Mesendoderm (in vitro differentiated cells): ENCODE data around the gene HOMER2.

ENCODE experiments used
- DNase-seq: peaks from one replicate; pipeline ENCODE4 v3.0.0; 2013
- H2AK5ac ChIP-seq: 2 replicates; pipeline ENCODE4 v1.6.1; 2013; ENCODE audit warnings: low read length, inconsistent platforms
- H2BK120ac ChIP-seq: 2 replicates; pipeline ENCODE4 v1.6.1; 2013; ENCODE audit warnings: low read depth, mild to moderate bottlenecking, low read length, moderate library complexity, mixed read lengths
- H2BK15ac ChIP-seq: replicated peaks from 2 replicates; pipeline ENCODE4 v1.6.1; 2013; ENCODE audit warnings: low read depth, mild to moderate bottlenecking, moderate library complexity
- H2BK5ac ChIP-seq: 2 replicates; pipeline ENCODE4 v1.6.1; 2013; ENCODE audit warnings: low read length, inconsistent platforms
- H3K18ac ChIP-seq: 2 replicates; pipeline ENCODE4 v1.6.1; 2013; ENCODE audit warnings: mild to moderate bottlenecking, low read length, mixed read lengths
- H3K23ac ChIP-seq: one replicate; pipeline ENCODE4 v1.6.1; 2013; ENCODE audit warnings: low read length
- H3K27ac ChIP-seq: 2 replicates; pipeline ENCODE4 v1.5.1; 2013; ENCODE audit warnings: low read depth, mild to moderate bottlenecking, inconsistent platforms, low read length, moderate library complexity
- H3K27me3 ChIP-seq: 2 replicates; pipeline ENCODE4 v1.6.1; 2013; ENCODE audit warnings: low read length, control low read depth, mild to moderate bottlenecking, inconsistent platforms; ENCODE audit not compliant: insufficient read depth, poor library complexity
- H3K36me3 ChIP-seq: 2 replicates; pipeline ENCODE4 v1.6.1; 2013; ENCODE audit warnings: low read length, inconsistent platforms; ENCODE audit not compliant: control insufficient read depth, insufficient read depth
- H3K4ac ChIP-seq: one replicate; pipeline ENCODE4 v1.6.1; 2013; ENCODE audit warnings: low read depth, mild to moderate bottlenecking, low read length, moderate library complexity
- H3K4me1 ChIP-seq: 2 replicates; pipeline ENCODE4 v1.6.1; 2013; ENCODE audit warnings: low read depth, low read length, inconsistent platforms; ENCODE audit not compliant: control insufficient read depth
- H3K4me2 ChIP-seq: 2 replicates; pipeline ENCODE4 v1.6.1; 2013; ENCODE audit warnings: low read length
- H3K4me3 ChIP-seq: 2 replicates; pipeline ENCODE4 v1.5.1; 2013; ENCODE audit warnings: mild to moderate bottlenecking, low read length
- H3K56ac ChIP-seq: one replicate; pipeline ENCODE4 v1.6.1; 2013; ENCODE audit warnings: low read length
- H3K79me1 ChIP-seq: 2 replicates; pipeline ENCODE4 v1.6.1; 2013; ENCODE audit warnings: low read length, inconsistent platforms
- H3K79me2 ChIP-seq: 2 replicates; pipeline ENCODE4 v1.6.1; 2013; ENCODE audit warnings: mild to moderate bottlenecking, low read length; ENCODE audit not compliant: control insufficient read depth, insufficient read depth
- H3K9ac ChIP-seq: 2 replicates; pipeline ENCODE4 v1.6.1; 2013; ENCODE audit warnings: low read length, inconsistent platforms
- H4K5ac ChIP-seq: one replicate; pipeline ENCODE4 v1.6.1; 2013; ENCODE audit warnings: low read length
- H4K8ac ChIP-seq: one replicate; pipeline ENCODE4 v1.6.1; 2013; ENCODE audit warnings: low read depth, mild to moderate bottlenecking, control low read depth, low read length, moderate library complexity
- WGBS: extraction: QIAGEN DNeasy Blood & Tissue Kit; methylation state at CpG from one replicate; pipeline ENCODE4 v1.1.7; 2013; ENCODE audit warnings: low lambda C conversion rate, missing lambda C conversion rate; ENCODE audit not compliant: insufficient coverage; ENCODE audit errors: extremely low coverage; 5-methylcytosine and 5-hydroxymethylcytosine counted together

The HOMER2 gene

DNA sequence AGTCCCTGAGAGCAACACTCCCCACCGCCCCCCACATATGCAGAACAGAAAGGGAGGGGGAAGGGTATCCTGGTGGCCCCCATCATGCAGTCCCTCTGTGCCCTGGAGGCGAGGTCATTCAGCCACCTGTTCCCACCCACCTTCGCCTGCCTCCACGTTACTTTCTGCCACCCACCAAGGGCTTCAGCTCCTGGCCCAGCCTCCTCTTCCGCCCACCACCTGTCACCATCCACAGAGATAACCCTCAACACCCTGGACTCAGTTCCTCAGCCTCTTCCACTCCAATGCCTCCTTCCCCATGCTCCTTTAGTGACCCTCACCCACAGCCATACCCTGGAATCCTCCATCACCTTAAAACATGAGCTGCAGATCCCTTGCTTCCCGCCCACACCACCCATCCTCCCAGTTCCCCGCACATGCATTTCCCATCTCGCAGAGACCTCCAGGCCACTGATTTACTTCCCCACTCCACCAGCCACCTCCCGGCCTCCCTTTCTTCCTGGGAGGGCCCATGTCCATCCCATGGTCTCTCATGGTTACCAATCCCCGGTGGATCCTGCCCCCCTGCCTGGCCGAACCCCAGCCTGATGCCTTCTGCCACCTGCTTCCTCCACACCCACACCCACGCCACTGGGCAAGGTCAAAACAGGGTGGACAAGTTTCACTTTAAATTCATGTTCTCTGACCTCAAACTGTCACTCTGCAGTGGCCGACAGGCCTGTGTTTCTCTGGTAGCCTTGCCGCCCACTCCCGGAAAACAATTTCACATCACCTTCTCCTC, 18.2 kb downstream of the HOMER2 start:
- no peak overlapping the region for H3K9ac ChIP-seq
- no peak overlapping the region for H3K23ac ChIP-seq
- H3K4ac ChIP-seq, result no peak overlapping the region
- H4K8ac ChIP-seq, result no peak overlapping the region
- H3K27me3 ChIP-seq, result no peaks in the 10 kb centered on the region
- no peaks in the 10 kb centered on the region for H3K36me3 ChIP-seq
- H2BK120ac ChIP-seq, result no peak overlapping the region
- no peak overlapping the region for H3K18ac ChIP-seq
- no peak overlapping the region for H3K4me3 ChIP-seq
- H3K27ac ChIP-seq, result no peak overlapping the region
- H3K56ac ChIP-seq, result no peak overlapping the region
- no peak overlapping the region for H2BK5ac ChIP-seq
- H4K5ac ChIP-seq, result no peak overlapping the region
- no peaks in the 10 kb centered on the region for H3K79me2 ChIP-seq
- H2BK15ac ChIP-seq, result no peak overlapping the region
- no CpG with 5 or more reads among the region's 15 CpGs for WGBS
- no peak overlapping the region for H2AK5ac ChIP-seq
- H3K79me1 ChIP-seq, result no peaks in the 10 kb centered on the region
- no peak for DNase-seq
- H3K4me2 ChIP-seq, result no peak overlapping the region
- H3K4me1 ChIP-seq, result no peaks in the 10 kb centered on the region

- Histone ChIP-seq H3K23ac (no peak overlapping the region), H3K36me3 (no peaks in the 10 kb centered on the region), H4K5ac (no peak overlapping the region), H3K4ac (no peak overlapping the region), H3K79me2 (no peaks in the 10 kb centered on the region), H3K9ac (no peak overlapping the region), H3K27me3 (no peaks in the 10 kb centered on the region), H4K8ac (no peak overlapping the region), H3K4me2 (no peak overlapping the region), H2BK5ac (no peak overlapping the region), H3K18ac (no peak overlapping the region), H3K4me1 (no peaks in the 10 kb centered on the region), H3K4me3 (no peak overlapping the region), H2AK5ac (no peak overlapping the region), H2BK120ac (no peak overlapping the region), H3K56ac (no peak overlapping the region), H2BK15ac (no peak overlapping the region), H3K79me1 (no peaks in the 10 kb centered on the region), H3K27ac (no peak overlapping the region)
- no peak for DNase-seq
- no CpG with 5 or more reads among the region's 6 CpGs for WGBS
Observed at GRCh38 chr15:82933576-82933975, 18.9 kb downstream of the HOMER2 start.

DNA sequence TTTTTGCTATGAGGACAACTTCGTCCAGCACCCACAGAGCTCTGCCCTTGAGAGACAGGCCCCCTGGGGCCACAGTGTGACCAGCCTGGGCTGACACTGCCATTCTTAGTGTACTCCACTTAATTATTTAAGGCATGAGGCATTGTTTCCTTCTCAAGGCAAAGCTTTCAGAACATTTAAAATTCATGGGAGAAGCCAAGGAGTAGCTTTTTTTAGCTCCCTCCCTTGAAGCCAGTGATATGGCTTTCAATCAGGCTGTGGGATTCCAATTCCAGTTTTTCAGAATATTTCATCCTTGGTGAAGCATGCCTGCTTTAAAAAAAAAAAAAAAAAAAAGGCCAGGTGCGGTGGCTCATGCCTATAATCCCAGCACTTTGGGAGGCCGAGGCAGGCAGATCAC, 21.3 kb downstream of the HOMER2 start:
- no peaks in the 10 kb centered on the region for H3K4me1 ChIP-seq
- no peak overlapping the region for H3K4ac ChIP-seq
- no peak overlapping the region for H3K27ac ChIP-seq
- DNase-seq, result no peak
- H3K36me3 ChIP-seq, result no peaks in the 10 kb centered on the region
- no peak overlapping the region for H2AK5ac ChIP-seq
- no peak overlapping the region for H3K4me3 ChIP-seq
- H3K18ac ChIP-seq, result no peak overlapping the region
- H4K5ac ChIP-seq, result no peak overlapping the region
- H3K79me1 ChIP-seq, result no peaks in the 10 kb centered on the region
- WGBS, result no CpG with 5 or more reads among the region's 3 CpGs
- H3K27me3 ChIP-seq, result no peaks in the 10 kb centered on the region
- no peaks in the 10 kb centered on the region for H3K79me2 ChIP-seq
- no peak overlapping the region for H3K56ac ChIP-seq
- no peak overlapping the region for H3K9ac ChIP-seq
- no peak overlapping the region for H2BK15ac ChIP-seq
- H2BK5ac ChIP-seq, result no peak overlapping the region
- H4K8ac ChIP-seq, result no peak overlapping the region
- H3K4me2 ChIP-seq, result no peak overlapping the region
- H2BK120ac ChIP-seq, result no peak overlapping the region
- no peak overlapping the region for H3K23ac ChIP-seq

DNA sequence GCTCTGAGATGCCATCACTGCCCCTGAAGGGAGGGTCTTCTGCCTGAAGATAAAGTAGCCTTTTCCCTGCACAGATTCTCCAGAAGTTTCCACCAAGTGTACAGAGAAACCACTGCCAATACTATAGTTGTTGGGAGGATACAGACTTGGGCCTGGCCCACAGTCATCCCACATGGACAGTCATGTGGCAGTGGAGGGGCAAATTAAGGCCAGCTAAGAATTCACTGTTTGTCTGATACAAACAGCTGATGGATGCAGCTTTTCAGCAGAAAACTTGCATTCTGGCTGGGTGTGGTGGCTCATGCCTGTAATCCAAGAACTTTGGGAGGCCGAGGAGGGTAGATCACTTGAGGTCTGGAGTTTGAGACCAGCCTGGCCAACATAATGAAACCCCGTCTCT, 22.1 kb downstream of the HOMER2 start:
- no peaks in the 10 kb centered on the region for H3K36me3 ChIP-seq
- H3K4me1 ChIP-seq, result no peaks in the 10 kb centered on the region
- no peak overlapping the region for H2BK120ac ChIP-seq
- no peak overlapping the region for H3K56ac ChIP-seq
- no peak overlapping the region for H4K8ac ChIP-seq
- no peaks in the 10 kb centered on the region for H3K27me3 ChIP-seq
- no peak overlapping the region for H3K4me3 ChIP-seq
- no peaks in the 10 kb centered on the region for H3K79me2 ChIP-seq
- no peak overlapping the region for H3K4ac ChIP-seq
- H3K27ac ChIP-seq, result no peak overlapping the region
- no peak overlapping the region for H3K23ac ChIP-seq
- H3K4me2 ChIP-seq, result no peak overlapping the region
- no peak overlapping the region for H2BK15ac ChIP-seq
- H2AK5ac ChIP-seq, result no peak overlapping the region
- H3K18ac ChIP-seq, result no peak overlapping the region
- H3K79me1 ChIP-seq, result no peaks in the 10 kb centered on the region
- no peak overlapping the region for H2BK5ac ChIP-seq
- no peak for DNase-seq
- H3K9ac ChIP-seq, result no peak overlapping the region
- no CpG with 5 or more reads among the region's 2 CpGs for WGBS
- no peak overlapping the region for H4K5ac ChIP-seq

- WGBS, result no CpG with 5 or more reads among the region's 2 CpGs
- no peak for DNase-seq
- H3K36me3 ChIP-seq, result no peaks in the 10 kb centered on the region
Observed at GRCh38 chr15:82928711-82929110, 23.8 kb downstream of the HOMER2 start.

GRCh38 chr15:82923744-82924143, 28.8 kb downstream of the HOMER2 start:
- H2AK5ac ChIP-seq, result no peak overlapping the region
- no peaks in the 10 kb centered on the region for H3K27me3 ChIP-seq
- H2BK120ac ChIP-seq, result no peak overlapping the region
- no peaks in the 10 kb centered on the region for H3K36me3 ChIP-seq
- H3K79me2 ChIP-seq, result no peaks in the 10 kb centered on the region
- no peak overlapping the region for H2BK15ac ChIP-seq
- no peak overlapping the region for H3K27ac ChIP-seq
- H3K4me2 ChIP-seq, result no peak overlapping the region
- no peak overlapping the region for H3K4me3 ChIP-seq
- no peaks in the 10 kb centered on the region for H3K4me1 ChIP-seq
- no peak overlapping the region for H4K5ac ChIP-seq
- no peak overlapping the region for H4K8ac ChIP-seq
- no peak overlapping the region for H3K18ac ChIP-seq
- H3K56ac ChIP-seq, result no peak overlapping the region
- H3K23ac ChIP-seq, result peak overlapping the region; percentile 87
- WGBS, result no CpG with 5 or more reads among the region's 7 CpGs
- no peak for DNase-seq
- no peak overlapping the region for H3K9ac ChIP-seq
- H3K79me1 ChIP-seq, result no peaks in the 10 kb centered on the region
- no peak overlapping the region for H2BK5ac ChIP-seq
- no peak overlapping the region for H3K4ac ChIP-seq

More at GRCh38 chr15:82928711-82929110, 23.8 kb downstream of the HOMER2 start:
- no peak overlapping the region for H3K4me3 ChIP-seq
- H3K18ac ChIP-seq, result no peak overlapping the region
- no peak overlapping the region for H4K8ac ChIP-seq
- H2BK15ac ChIP-seq, result no peak overlapping the region
- H3K27me3 ChIP-seq, result no peaks in the 10 kb centered on the region
- no peak overlapping the region for H3K23ac ChIP-seq
- no peak overlapping the region for H3K27ac ChIP-seq
- H2BK5ac ChIP-seq, result no peak overlapping the region
- H3K56ac ChIP-seq, result no peak overlapping the region
- no peak overlapping the region for H3K9ac ChIP-seq
- no peak overlapping the region for H2BK120ac ChIP-seq
- no peak overlapping the region for H3K4ac ChIP-seq
- no peak overlapping the region for H2AK5ac ChIP-seq
- no peak overlapping the region for H3K4me2 ChIP-seq
- H3K79me2 ChIP-seq, result no peaks in the 10 kb centered on the region
- no peaks in the 10 kb centered on the region for H3K4me1 ChIP-seq
- H4K5ac ChIP-seq, result no peak overlapping the region
- no peaks in the 10 kb centered on the region for H3K79me1 ChIP-seq
